NCI-H446 (cell line): ENCODE data around the gene GARS1.
"Not testable (repeated sequence)": the region's sequence is repeated elsewhere in the genome, so short reads cannot be mapped to it uniquely, and the experiment has no call there.

ENCODE experiments used
- DNase-seq, 2 experiments: peaks; one replicate each; lab custom pipeline; 2025; lab: John Stamatoyannopoulos, UW

GARS1 gene

GRCh38 chr7:30575910-30576309 lies 18.8 kb upstream of the GARS1 start:
- DNase-seq, result no peak

GRCh38 chr7:30583181-30583580 lies 11.5 kb upstream of the GARS1 start:
- no peak for DNase-seq

- no peak for DNase-seq
These were observed 10.3 kb upstream of the GARS1 start for GRCh38 chr7:30584415-30584814.

GRCh38 chr7:30584965-30585364 lies 9.7 kb upstream of the GARS1 start:
- no peak for DNase-seq

GRCh38 chr7:30585675-30586074 lies 9.0 kb upstream of the GARS1 start:
- no peak for DNase-seq

GRCh38 chr7:30587547-30587946 lies 7.1 kb upstream of the GARS1 start:
- DNase-seq, result not testable (repeated sequence)

GRCh38 chr7:30589111-30589510 lies 5.6 kb upstream of the GARS1 start:
- DNase-seq, result no peak

- peak in 1 of 2 experiments; percentile 40 for DNase-seq
These were observed 584 bp upstream of the GARS1 start for GRCh38 chr7:30594048-30594539.

- no peak for DNase-seq
These were observed 847 bp downstream of the GARS1 start for GRCh38 chr7:30595436-30596013.

- DNase-seq, result peak in 1 of 2 experiments; percentile 12
These were observed 1.4 kb downstream of the GARS1 start for GRCh38 chr7:30596014-30596641.

GRCh38 chr7:30596721-30597120 lies 2.0 kb downstream of the GARS1 start:
- DNase-seq, result no peak

- no peak for DNase-seq
These were observed 3.6 kb downstream of the GARS1 start for GRCh38 chr7:30598121-30598876.

- no peak for DNase-seq
These were observed 10.2 kb downstream of the GARS1 start for GRCh38 chr7:30604901-30605300.

GRCh38 chr7:30605832-30606231 lies 11.2 kb downstream of the GARS1 start:
- DNase-seq, result no peak

- no peak for DNase-seq
These were observed 18.1 kb downstream of the GARS1 start for GRCh38 chr7:30612658-30613265.

- DNase-seq, result no peak
These were observed 19.0 kb downstream of the GARS1 start for GRCh38 chr7:30613366-30614325.

- no peak for DNase-seq
These were observed 21.6 kb downstream of the GARS1 start for GRCh38 chr7:30616318-30616717.

GRCh38 chr7:30617359-30617758 lies 22.7 kb downstream of the GARS1 start:
- DNase-seq, result no peak

GRCh38 chr7:30618080-30618676 lies 23.5 kb downstream of the GARS1 start:
- DNase-seq, result no peak

- no peak for DNase-seq
These were observed 24.3 kb downstream of the GARS1 start for GRCh38 chr7:30618961-30619360.

- DNase-seq, result no peak
These were observed 30.6 kb downstream of the GARS1 start for GRCh38 chr7:30625283-30625682.
